NOMO-1 (cell line): ENCODE results near the gene DESI1.
"Not testable (repeated sequence)": the region's sequence is repeated elsewhere in the genome, so short reads cannot be mapped to it uniquely, and the experiment has no call there.

Experiments
- DNase-seq, 2 experiments: peaks; one replicate each; lab custom pipeline; 2025; ENCODE audit not compliant: unreplicated experiment in 2 of 2; lab: John Stamatoyannopoulos, UW

DESI1 gene

DNA sequence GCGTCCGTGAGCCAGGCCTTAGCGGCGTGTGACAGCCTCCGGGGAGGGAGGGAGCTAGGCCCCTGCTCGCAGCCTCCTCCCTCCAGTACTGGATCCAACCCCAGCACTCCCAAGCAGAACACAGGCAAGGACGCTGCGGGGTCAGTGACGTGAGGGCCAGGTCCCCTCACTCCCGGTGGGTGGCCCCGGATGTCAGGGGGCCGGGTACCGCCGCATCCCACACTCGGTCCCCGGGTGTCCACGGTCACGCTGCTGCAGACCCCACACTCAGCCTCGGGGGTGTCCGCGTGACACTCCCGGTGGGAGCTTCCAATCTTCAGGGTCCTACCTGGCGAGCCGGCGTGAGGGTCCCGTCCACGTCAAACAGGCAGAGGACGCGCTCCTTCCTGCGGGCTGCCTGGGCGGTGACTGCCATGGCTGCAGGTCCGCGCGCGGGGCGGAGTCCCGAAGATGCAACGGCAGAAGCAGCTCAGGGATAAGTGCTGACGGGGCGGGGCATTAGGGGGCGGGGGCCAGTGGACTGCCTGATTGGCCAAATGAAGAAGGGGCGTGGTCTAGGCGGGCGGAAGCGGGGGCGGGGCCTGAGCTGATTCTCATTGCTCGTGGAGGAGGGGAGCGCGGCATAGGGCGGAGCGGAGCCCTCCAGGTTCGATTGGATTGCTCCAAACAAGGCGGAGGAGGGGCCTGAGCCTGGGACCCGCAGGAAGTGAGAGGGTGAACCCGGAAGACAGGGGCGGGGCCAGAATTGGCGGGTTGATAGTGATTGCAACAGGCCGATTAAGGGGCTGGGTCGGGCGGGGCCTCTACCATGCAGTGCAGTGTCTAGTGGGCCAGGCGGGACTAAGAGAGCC lies 31.2 kb downstream of the DESI1 start, which contains the start of gene PMM1:
TSS of gene PMM1 (minus strand) at position 450 of the 851 bp plus-strand sequence. CDS start at position 415, 35 bp downstream.
- peak; percentile 99 to 100 for DNase-seq

DNA sequence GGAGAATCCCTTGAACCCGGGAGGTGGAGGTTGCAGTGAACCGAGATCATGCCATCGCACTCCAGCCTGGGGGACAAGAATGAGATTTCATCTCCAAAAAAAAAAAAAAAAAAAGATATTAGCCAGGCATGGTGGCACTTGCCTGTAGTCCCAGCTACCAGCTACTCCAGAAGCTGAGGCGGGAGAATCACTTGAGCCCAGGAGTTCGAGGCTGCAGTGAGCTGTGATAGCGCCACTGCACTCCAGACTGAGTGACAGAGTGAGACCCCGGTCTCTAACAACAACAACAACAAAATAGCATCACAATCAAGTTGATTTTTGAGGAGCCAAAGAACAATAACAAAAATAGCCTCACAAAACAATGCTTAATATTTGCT lies 33.5 kb downstream of the DESI1 start:
- DNase-seq, result no peak

DNA sequence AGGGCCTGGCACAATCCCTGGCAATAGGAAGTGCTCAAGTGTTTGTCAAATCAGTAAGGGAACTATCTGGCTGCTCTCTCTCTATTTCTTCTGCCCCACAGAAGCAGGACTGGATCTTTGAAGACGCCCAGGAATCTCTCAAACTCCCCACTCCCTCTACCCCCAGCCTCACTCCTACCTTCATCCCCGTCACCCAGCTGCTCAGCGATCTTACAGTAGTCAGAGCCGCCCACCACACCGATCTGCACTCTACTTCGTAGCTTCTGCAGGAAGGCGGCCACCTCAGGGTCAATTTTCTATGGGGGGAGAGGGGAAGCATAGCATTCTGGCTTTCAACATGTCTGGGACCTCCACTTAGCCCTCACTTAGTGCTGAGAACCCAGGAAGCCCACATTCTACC lies 34.9 kb downstream of the DESI1 start:
- DNase-seq, result no peak

DNA sequence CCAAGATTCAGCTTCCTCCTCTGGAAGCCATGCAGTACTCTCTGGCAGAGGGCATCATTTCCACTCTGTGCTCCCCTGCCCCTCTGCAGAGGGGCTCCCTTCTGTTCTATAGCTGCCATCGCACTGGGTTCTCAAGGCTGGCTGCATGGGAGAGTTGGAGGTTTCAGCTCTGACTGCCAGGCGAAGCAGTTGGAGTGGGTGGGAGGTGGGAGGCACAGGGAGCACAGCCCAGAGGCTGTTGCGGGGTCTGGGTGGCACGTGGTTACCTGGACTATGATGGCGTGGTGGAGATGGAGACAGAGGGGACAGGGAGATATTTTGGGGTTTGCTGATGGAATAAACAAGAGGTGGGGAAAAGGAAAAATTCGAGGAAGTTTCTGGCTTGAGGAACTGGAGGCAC lies 36.0 kb downstream of the DESI1 start:
- no peak for DNase-seq

DNA sequence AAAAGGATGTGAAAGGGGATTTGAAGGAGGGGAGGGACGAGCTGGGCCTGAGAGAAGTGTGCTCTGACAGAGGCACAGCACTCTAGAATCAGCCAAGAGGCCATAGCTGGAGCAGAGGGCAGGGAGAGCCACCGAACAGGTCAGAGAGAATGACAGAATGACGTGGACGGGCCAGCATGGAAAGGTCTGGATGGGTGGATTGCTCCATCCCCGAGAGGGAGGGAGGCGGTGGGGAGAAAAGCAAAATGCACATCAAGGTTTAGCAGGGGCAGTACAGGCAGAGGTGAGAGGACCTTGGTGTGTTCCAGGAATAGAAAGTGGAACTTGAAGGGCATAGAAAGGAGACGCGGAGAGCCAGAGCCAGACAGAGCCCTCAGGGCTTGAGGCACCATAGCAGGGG lies 38.1 kb downstream of the DESI1 start:
- DNase-seq, result no peak

DNA sequence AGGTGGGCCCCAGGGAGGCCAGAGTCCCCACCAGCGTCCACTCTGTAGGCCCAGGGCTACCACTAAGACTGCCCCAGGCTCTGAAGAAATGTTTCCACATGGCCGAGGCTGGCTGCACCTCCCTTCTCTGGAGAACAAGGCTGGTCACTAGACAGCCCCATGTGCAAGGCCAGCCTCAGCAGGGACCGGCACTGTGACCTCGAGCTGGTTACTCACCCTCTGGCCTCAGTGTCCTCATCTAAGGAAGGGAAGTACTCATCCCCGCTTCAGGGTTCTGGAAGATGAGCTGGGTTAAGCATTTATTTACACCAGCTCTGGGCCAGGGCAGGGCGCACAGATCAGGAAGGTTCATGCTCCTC lies 40.9 kb downstream of the DESI1 start:
- no peak for DNase-seq

DNA sequence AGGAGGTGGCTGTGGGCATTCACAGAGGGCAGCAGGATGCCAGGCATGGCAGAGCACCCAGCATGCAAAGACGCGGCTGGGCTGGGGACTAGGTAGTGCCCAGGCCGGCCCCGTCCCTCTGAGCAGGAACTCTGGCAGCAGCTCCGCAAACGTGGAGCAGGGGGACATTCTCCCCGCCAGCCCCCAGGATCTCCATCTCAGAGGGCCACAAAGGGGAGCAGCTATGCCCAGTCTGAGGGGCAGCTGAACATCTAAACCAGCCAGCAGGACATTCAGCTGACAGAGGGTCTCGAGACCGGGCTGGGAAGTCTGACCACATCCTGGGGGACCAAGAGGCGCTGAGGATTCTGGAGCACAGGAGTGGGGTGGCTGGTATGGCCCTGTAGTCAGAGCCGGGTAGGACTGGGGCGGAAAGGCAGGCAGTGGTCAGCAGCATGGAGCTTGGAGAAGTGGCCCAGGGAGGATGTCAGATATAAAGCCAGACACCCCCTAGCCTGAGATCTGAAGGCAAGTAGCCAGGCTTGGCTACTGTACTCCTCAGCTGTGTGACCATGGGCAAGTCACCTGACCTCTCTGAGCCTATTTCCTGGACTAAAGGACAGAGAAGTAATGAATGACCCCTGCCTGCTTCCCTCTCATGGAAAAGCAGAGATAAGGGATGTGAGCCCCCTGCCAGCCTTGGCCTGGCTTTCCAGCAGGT lies 41.4 kb downstream of the DESI1 start:
- no peak for DNase-seq

DNA sequence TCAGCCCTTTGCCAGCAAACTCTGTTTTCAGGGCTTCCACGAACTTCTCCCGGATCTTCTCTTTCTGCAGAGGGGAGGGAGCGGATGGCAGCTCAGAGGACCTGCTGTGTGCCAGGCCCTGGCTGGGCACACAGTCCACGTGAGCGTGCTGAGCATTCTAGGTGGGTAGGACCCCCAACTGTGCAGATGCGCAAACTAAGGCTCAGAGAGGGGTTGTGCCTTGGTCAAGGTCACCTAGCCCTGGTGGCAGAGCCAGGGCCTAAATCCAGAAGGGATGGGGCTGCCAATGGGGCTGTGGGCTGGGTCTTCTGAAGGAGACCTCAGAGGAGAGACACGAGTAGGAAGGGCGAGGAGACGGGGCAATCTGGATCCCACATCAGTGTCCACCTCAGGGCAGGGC lies 42.0 kb downstream of the DESI1 start:
- DNase-seq, result no peak

DNA sequence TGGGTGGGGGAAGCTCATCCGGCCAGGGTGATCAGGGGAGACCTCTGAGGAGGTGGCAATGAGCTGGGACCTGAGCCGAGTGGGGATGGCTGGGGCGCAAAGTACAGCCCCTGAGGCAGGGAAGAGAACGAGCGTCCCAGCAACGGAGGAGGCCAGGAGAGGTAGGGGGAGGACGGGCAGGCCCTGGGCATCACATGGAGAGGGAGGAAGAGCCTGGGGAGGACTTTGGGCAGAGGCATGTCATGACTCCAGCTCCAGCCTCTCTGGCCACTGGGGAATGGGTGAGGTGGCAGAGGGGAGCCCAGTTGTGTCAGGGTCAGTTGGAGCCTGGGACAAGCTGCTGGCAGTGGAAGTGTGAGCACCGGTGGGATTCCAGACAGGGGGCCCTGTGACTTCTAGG lies 42.7 kb downstream of the DESI1 start:
- no peak for DNase-seq

DNA sequence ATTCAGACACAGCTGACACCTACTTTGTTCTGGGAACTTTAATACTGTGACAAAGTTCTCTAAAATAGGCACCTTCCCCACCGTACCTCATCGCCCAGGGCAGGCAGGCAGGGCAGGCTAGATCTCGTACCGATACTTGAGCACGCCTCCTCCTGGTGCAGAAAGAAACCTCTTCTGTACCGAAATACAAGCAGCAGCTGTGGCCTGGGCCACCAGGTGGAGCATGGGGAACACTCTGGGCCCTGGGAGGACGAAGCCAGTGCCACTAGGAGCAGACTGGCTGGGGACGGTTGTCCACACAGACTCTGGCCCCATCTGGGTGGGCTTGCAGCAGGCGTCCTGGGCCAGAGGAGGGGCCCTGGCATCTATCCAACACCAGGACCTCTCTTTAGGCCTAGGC lies 44.0 kb downstream of the DESI1 start:
- no peak for DNase-seq

DNA sequence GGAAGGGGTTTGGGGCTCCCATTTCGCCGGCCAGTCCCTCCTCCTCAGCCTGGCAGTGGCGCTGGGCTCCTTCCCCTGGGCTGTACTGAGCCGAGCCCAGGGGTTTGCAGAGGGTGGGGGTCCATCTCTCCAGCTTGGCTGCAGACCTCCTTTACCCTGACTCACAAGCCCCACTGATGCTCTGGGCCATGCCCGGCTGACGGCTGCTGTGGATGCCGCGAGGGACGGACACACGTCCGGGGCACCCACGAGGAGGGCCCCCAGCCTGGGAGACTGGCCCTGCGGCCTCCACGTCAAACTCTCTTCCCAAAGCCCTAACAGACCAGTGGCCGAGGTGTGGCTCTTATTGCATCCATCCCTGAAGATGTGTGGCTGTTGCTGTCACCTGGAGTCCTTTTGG lies 45.3 kb downstream of the DESI1 start:
- no peak for DNase-seq

DNA sequence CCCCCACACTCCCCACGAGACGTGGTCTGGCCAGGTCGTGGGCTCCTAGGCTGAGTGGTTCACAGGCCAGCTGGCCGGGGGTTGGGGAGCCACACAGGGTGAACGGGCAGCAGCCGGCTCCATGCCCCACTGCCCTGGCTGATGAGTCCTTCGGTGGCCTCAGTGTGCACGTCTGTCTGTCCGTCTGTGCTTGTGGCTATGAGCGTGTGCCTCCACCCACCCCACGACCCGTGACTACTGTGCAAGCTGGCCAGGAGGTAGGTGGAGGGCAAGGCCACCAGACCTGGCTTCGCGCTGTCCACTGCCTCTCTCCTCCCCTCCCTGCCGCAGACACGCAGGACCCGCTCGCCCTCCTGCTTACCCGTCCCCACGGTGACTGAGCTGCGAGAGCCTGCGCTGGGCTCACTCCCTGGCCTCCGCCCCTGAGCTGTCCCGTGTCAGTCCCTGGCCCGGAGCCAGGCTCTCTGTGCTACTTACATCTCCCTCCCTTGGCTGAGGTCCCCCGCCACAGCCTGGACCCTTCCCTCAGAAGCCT lies 45.9 kb downstream of the DESI1 start:
- DNase-seq, result no peak

DNA sequence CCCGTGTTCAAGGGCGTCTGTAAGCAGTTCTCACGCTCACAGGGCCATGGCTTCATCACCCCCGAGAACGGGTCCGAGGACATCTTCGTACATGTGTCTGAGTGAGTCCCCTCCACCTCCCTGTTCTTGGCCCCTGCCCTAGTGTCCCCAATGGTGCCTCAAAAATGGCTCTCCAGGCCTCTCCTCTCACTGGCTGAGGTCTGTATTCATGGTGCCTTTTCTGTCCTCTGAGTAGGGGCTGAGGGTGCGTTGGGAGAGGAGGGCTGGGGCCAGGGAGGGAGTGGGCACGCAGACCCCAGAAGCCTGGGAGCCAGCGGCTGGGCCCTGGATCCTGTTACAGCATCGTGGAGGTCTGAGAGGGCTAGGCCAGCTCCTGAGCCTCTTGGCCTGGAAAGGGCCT lies 47.2 kb downstream of the DESI1 start:
- no peak for DNase-seq

DNA sequence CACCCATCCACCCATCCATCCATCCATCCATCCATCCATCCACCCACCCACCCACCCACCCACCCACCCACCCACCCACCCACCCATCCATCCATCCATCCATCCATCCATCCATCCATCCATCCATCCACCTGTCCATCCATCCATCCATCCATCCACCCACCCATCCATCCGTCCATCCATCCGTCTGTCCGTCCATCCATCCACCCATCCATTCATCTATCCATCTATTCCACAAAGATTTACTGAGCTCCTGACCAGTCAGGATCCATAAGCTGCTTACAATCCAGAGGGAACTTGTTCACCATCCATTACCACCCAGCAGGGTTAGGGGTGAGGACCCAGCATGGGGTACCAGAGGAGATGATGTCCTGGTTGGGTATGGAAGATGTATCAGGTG lies 48.5 kb downstream of the DESI1 start:
- not testable (repeated sequence) for DNase-seq

DNA sequence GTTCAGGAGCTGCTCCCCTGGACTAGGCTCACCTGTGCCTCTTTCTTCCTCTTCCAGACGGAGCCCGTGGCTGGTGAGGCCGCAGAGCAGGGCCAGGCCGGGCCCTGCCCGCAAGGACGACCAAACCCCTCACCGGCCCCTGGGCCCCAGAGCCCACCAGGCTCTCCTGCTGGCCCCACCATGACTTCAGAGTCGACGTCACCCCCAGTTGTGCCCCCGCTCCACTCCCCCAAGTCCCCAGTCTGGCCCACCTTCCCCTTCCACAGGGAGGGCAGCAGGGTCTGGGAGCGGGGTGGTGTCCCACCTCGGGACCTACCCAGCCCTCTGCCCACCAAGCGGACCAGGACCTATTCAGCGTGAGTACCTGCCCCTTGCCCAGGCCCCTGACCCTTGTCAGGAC lies 49.1 kb downstream of the DESI1 start:
- no peak for DNase-seq

DNA sequence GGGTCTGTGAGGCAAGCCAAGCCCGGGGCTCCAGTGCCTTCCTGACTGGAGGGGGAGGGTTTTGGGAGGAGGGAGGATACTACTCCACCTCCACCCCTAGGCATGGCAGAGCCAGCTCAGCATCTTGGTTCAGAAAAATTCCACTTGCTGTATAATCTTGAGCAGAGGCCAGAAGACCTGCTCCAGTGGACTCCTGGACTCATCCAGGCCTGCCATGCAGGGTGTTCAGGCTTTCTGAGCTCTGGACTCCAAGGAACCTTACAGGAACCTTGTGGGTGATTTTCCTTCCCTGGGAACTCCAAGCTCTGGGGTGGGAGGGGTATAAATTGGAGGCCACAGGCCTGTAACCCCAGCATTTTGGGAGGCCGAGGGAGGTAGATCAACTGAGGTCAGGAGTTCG lies 50.6 kb downstream of the DESI1 start:
- DNase-seq, result no peak

DNA sequence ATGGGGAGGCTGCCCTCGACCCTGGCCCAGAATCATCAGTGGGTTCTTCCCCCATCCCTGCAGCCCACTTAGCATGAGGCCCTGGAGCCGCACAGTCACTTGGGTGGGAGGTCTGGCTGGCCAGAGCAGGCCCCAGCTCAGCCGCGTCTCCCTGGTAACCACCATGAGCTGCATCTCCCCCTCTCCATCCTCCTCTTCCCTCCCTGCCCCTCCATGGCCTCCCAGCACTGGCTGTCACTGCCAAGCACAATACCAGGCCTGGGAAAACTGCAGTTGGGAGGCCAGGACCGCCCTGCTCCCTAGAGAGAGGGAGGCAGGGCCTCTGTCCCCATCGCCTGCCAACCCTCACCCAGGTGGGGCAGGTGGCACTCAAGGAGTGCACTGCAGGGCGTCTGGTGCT lies 52.0 kb downstream of the DESI1 start:
- no peak for DNase-seq

DNA sequence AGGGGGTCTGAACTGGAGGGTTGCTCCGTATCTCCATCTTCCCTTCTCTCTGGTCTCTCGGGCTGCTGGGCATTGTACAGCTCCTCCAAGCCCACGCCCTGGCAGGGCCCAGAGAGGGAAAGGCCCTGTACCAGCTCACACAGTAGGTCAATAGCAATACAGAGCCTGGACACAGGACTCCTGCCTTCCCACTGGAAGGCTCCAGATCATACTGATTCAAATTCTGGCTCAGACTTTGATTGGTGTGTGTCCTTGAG lies 53.4 kb downstream of the DESI1 start:
- DNase-seq, result no peak

DNA sequence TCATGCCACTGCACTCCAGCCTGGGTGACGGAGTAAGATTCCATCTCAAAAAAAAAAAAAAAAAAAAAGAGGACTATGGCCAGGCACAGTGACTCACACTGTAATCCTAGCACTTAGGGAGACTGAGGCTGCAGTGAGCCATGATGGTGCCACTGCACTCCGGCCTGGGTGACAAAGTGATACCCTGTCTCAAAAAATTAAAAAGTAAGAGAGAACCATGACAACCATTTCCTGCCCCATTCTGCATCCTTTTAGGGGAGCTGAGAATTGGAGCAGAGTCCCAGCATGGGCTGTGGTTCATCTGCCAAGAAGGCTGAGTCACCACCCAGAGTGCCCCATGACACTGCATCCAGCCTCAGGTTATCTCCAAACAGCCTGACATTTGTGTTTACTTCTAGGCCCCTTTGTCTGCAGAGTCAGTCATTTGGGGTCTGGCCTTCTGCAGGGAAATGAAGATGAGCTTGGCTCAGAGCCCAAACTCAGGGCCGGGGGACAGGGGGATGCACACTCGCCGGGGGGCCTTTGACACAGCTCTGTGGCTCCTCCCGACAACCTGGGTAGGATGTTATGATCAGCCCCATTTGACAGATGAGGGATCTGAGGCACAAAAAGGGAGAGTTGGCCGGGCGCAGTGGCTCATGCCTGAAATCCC lies 55.3 kb downstream of the DESI1 start:
- DNase-seq, result no peak

DNA sequence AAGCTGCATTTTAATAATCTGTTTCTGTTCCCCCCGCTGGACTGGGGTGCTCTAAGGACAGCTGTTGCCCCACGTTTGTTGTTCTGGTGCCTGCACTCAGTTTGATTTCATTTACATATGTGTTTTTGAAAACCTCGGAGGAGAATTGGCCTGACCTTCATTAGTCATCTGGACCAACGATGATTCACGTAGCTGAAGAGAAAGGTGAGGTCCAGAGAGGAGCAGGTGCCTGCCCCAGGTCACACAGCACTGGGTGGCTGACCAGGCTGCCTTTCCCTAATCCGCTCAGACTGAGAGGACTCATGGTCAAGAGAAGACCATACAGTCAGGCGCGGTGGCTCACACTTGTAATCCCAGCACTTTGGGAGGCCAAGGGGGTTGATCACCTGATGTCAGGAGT lies 56.3 kb downstream of the DESI1 start:
- DNase-seq, result no peak

DNA sequence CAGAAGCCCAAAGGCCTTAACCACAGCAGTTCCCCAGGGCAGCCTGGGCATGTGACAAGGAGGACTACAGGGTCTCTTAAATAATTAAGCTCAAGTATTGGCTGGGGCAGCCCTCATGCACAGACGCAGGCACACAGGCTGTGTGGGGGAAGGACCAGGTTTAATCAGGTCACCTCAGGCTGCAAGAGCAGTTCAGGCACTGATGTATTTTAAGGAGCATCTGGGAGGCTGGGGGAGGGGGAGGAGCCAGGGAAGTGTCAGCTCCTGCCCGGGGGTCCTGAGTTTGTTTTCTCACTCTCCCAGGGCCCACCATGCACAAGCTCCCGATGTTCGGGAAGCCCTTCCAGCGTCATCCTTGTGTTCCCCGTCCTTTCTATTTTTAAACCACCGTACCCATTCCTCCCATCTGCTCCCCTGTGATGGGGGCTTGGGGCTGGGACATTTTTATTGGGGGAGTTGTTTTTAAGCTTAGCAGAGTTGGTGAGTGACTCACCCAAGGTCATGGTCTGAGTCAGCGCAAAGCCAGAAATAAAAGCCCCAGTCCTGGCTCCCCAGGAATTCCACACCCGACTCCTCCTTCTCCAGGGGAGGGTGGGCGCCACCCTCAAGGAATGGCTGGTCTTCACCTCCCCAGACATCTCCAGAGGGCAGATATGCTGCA lies 57.7 kb downstream of the DESI1 start:
- DNase-seq, result no peak
